H1 (cell line): Measurements from ENCODE around the gene PPARD. TPM values are rescaled to one million over a fixed set of nuclear protein-coding genes. Genes with fewer than 3 reads are reported as not detected.
A peak's percentile ranks its signal among the peaks of the same experiment; 100 is the strongest.

Experiments used
- CTCF ChIA-PET: fragments of 300-600 bp; sonication (Branson Sonifier 250); formaldehyde crosslinking; loops from one replicate; lab custom pipeline; 2021; ENCODE audit not compliant: partially characterized antibody; lab: Charles Lee
- POLR2A ChIA-PET: fragments of 300-600 bp; sonication (Branson Sonifier 250); formaldehyde crosslinking; loops from one replicate; lab custom pipeline; 2021; ENCODE audit warnings: inconsistent platforms; ENCODE audit not compliant: partially characterized antibody; lab: Charles Lee
- DNase-seq, 2 experiments: peaks; one replicate each; pipeline versions ENCODE4 v3.0.0 to v3.0.0-alpha.2; 2010 to 2022; ENCODE audit warnings: low spot score in 2 of 2, low read depth in 1 of 2, mixed read lengths in 1 of 2
- FAIRE-seq: peaks from 2 replicates; lab custom pipeline; 2011; peaks lifted over from hg19 to GRCh38; lab: Jason Lieb, UNC
- H2AFZ ChIP-seq: 2 replicates; pipeline ENCODE4 v1.8.1; 2012; ENCODE audit warnings: low read length, inconsistent platforms
- H2AK5ac ChIP-seq: 2 replicates; pipeline ENCODE4 v1.6.1; 2013; ENCODE audit warnings: low read depth, low read length
- H2BK120ac ChIP-seq: replicated peaks from 2 replicates; pipeline ENCODE3; 2013; ENCODE audit warnings: low read depth, low read length, inconsistent platforms
- H2BK12ac ChIP-seq: 2 replicates; pipeline ENCODE4 v1.6.1; 2013; ENCODE audit warnings: low read depth, low read length
- H2BK15ac ChIP-seq: 2 replicates; pipeline ENCODE4 v1.6.1; 2013; ENCODE audit warnings: low read length
- H2BK20ac ChIP-seq: 2 replicates; pipeline ENCODE4 v1.6.1; 2013; ENCODE audit warnings: low read length
- H2BK5ac ChIP-seq: 2 replicates; pipeline ENCODE4 v1.6.1; 2013; ENCODE audit warnings: low read depth, low read length
- H3K14ac ChIP-seq: 2 replicates; pipeline ENCODE4 v1.6.1; 2013; ENCODE audit warnings: inconsistent platforms; ENCODE audit not compliant: insufficient read length
- H3K18ac ChIP-seq: 2 replicates; pipeline ENCODE4 v1.6.1; 2013; ENCODE audit warnings: low read length; ENCODE audit errors: extremely low read depth
- H3K23ac ChIP-seq: 2 replicates; pipeline ENCODE4 v1.6.1; 2013; ENCODE audit warnings: inconsistent platforms; ENCODE audit not compliant: insufficient read length
- H3K23me2 ChIP-seq: 2 replicates; pipeline ENCODE4 v1.6.1; 2013; ENCODE audit warnings: low read depth, low read length
- H3K27ac ChIP-seq: 2 replicates; pipeline ENCODE4 v1.6.1; 2011; ENCODE audit warnings: low read depth, low read length, inconsistent platforms
- H3K27me3 ChIP-seq, 4 experiments: replicated peaks in 1 of 4; 1 replicate in 1 of 4; 2 replicates in 3 of 4; pipeline versions ENCODE4 v1.6.1 to v1.8.1; 2011 to 2013; ENCODE audit warnings: low read length in 3 of 4, mild to moderate bottlenecking in 3 of 4, inconsistent platforms in 2 of 4, mixed read lengths in 2 of 4, moderate library complexity in 1 of 4; ENCODE audit not compliant: control insufficient read depth in 3 of 4, insufficient read depth in 3 of 4; ENCODE audit errors: extremely low read depth in 1 of 4
- H3K36me3 ChIP-seq, 4 experiments: 2 replicates each; pipeline versions ENCODE4 v1.6.1 to v1.8.1; 2011 to 2013; ENCODE audit warnings: mild to moderate bottlenecking in 4 of 4, low read length in 3 of 4, moderate library complexity in 2 of 4, control low read depth in 1 of 4, inconsistent platforms in 1 of 4; ENCODE audit not compliant: insufficient read depth in 4 of 4, control insufficient read depth in 2 of 4
- H3K4ac ChIP-seq: replicated peaks from 2 replicates; pipeline ENCODE3; 2013; ENCODE audit warnings: low read length, low read depth, mixed read lengths, inconsistent platforms; ENCODE audit not compliant: insufficient read length
- H3K4me1 ChIP-seq, 4 experiments: replicated peaks in 1 of 4; 1 replicate in 1 of 4; 2 replicates in 3 of 4; pipeline versions ENCODE4 v1.6.1 to v1.8.1; 2011 to 2013; ENCODE audit warnings: low read length in 3 of 4, inconsistent platforms in 2 of 4, mixed read lengths in 1 of 4; ENCODE audit not compliant: insufficient read depth in 4 of 4, control insufficient read depth in 3 of 4
- H3K4me2 ChIP-seq, 2 experiments: 2 replicates each; pipeline versions ENCODE4 v1.6.1 to v1.8.1; 2011 to 2013; ENCODE audit warnings: low read depth in 2 of 2, low read length in 2 of 2, control low read depth in 1 of 2, inconsistent platforms in 1 of 2, mild to moderate bottlenecking in 1 of 2; ENCODE audit not compliant: insufficient read depth in 1 of 2
- H3K4me3 ChIP-seq, 4 experiments: fragments of 200-600, 300-600 bp in 1 of 4; sonication (generic), shearing (Covaris generic), sonication (Bioruptor Twin) in 1 of 4; 2 replicates each; pipeline versions ENCODE4 v1.5.1 to v1.8.1; 2011 to 2016; ENCODE audit warnings: low read length in 4 of 4, low read depth in 3 of 4, control low read depth in 2 of 4, inconsistent platforms in 2 of 4, mild to moderate bottlenecking in 2 of 4, mixed read lengths in 1 of 4, moderate library complexity in 1 of 4; ENCODE audit not compliant: insufficient read depth in 2 of 4; ENCODE audit errors: extremely low read depth in 1 of 4
- H3K56ac ChIP-seq: replicated peaks from 2 replicates; pipeline ENCODE3; 2013; ENCODE audit warnings: low read depth, mild to moderate bottlenecking, mixed read lengths, low read length, inconsistent platforms; ENCODE audit not compliant: insufficient read length
- H3K79me1 ChIP-seq: 2 replicates; pipeline ENCODE4 v1.6.1; 2013; ENCODE audit warnings: low read depth, low read length, control low read depth
- H3K79me2 ChIP-seq, 2 experiments: 2 replicates each; pipeline versions ENCODE4 v1.6.1 to v1.8.1; 2012 to 2013; ENCODE audit warnings: low read length in 2 of 2, mild to moderate bottlenecking in 2 of 2, inconsistent platforms in 1 of 2; ENCODE audit not compliant: insufficient read depth in 2 of 2, control insufficient read depth in 1 of 2
- H3K9ac ChIP-seq, 4 experiments: replicated peaks in 1 of 4; 1 replicate in 1 of 4; 2 replicates in 3 of 4; pipeline versions ENCODE4 v1.6.1 to v1.8.1; 2011 to 2013; ENCODE audit warnings: low read depth in 3 of 4, low read length in 3 of 4, control low read depth in 2 of 4, mild to moderate bottlenecking in 2 of 4, moderate library complexity in 2 of 4, inconsistent platforms in 1 of 4; ENCODE audit errors: extremely low read depth in 1 of 4
- H3K9me3 ChIP-seq, 2 experiments: 2 replicates each; pipeline versions ENCODE4 v1.6.1 to v1.8.1; 2012 to 2013; ENCODE audit warnings: mild to moderate bottlenecking in 2 of 2, moderate library complexity in 2 of 2, control low read depth in 1 of 2, inconsistent platforms in 1 of 2, low read depth in 1 of 2, low read length in 1 of 2, mixed read lengths in 1 of 2; ENCODE audit not compliant: insufficient read depth in 2 of 2
- H4K20me1 ChIP-seq, 2 experiments: replicated peaks in 1 of 2; 2 replicates each; pipeline versions ENCODE3 to v1.8.1; 2011 to 2013; ENCODE audit warnings: inconsistent platforms in 2 of 2, low read length in 2 of 2, mild to moderate bottlenecking in 1 of 2; ENCODE audit not compliant: insufficient read depth in 2 of 2, control insufficient read depth in 1 of 2
- H4K5ac ChIP-seq: 2 replicates; pipeline ENCODE4 v1.6.1; 2013; ENCODE audit warnings: low read length, low read depth, mixed read lengths, inconsistent platforms; ENCODE audit not compliant: insufficient read length
- H4K8ac ChIP-seq: 2 replicates; pipeline ENCODE4 v1.8.0; 2013; ENCODE audit warnings: mild to moderate bottlenecking, moderate library complexity, low read length, inconsistent platforms; ENCODE audit not compliant: insufficient read depth; ENCODE audit errors: extremely low read depth
- H4K91ac ChIP-seq: replicated peaks from 2 replicates; pipeline ENCODE3; 2013; ENCODE audit warnings: low read length, mixed read lengths, inconsistent platforms; ENCODE audit not compliant: insufficient read length
- CBX5 ChIP-seq: fragments of 300-800, 300-1000 bp; sonication (generic); IDR thresholded peaks from 2 replicates; pipeline ENCODE4 v1.7.1; 2016; ENCODE audit warnings: antibody characterized with exemption, low read length, low read depth
- CTBP2 ChIP-seq: IDR thresholded peaks from 2 replicates; pipeline ENCODE4 v1.7.0; 2011; ENCODE audit warnings: borderline replicate concordance, mild to moderate bottlenecking, moderate library complexity, mixed read lengths, low read length; ENCODE audit not compliant: insufficient read depth, insufficient read length
- KDM4A ChIP-seq: IDR thresholded peaks from one replicate; pipeline ENCODE4 v1.7.1; 2012; ENCODE audit warnings: low read depth, mild to moderate bottlenecking, moderate library complexity, low read length, inconsistent platforms; ENCODE audit not compliant: severe bottlenecking
- MAX ChIP-seq: IDR thresholded peaks from 2 replicates; pipeline ENCODE4 v1.6.1; 2012; ENCODE audit warnings: inconsistent platforms
- PHF8 ChIP-seq: fragments of 200-600 bp; sonication (generic); conservative IDR thresholded peaks from 2 replicates; pipeline ENCODE4 v1.7.1; 2012; ENCODE audit warnings: low read depth, mild to moderate bottlenecking, inconsistent platforms, low read length, moderate library complexity
- RBBP5 ChIP-seq: IDR thresholded peaks from 2 replicates; pipeline ENCODE4 v1.7.1; 2012; ENCODE audit warnings: low read depth, mild to moderate bottlenecking, inconsistent platforms, low read length, moderate library complexity, borderline replicate concordance
- SP1 ChIP-seq: IDR thresholded peaks from 2 replicates; pipeline ENCODE4 v1.6.1; 2011; ENCODE audit warnings: low read depth, low read length
- TBP ChIP-seq: IDR thresholded peaks from 2 replicates; pipeline ENCODE4 v1.6.1; 2011; ENCODE audit warnings: low read depth, low read length, improper control_type of control experiment
- WGBS, 2 experiments: shearing (Covaris generic) in 1 of 2; methylation state at CpG; one replicate each; pipeline versions ENCODE4 v1.1.6 to v1.1.7; 2013 to 2015; ENCODE audit warnings: low lambda C conversion rate in 2 of 2, mixed read lengths in 2 of 2, inconsistent platforms in 1 of 2, low coverage in 1 of 2, missing lambda C conversion rate in 1 of 2; ENCODE audit not compliant: insufficient replicate concordance in 2 of 2, insufficient coverage in 1 of 2, insufficient read length in 1 of 2; ENCODE audit errors: extremely low coverage in 1 of 2, missing lambda C conversion rate in 1 of 2; 5-methylcytosine and 5-hydroxymethylcytosine counted together
- polyA plus RNA-seq, 7 experiments: library from polyadenylated mRNA; depleted of rRNA in 3 of 7; stranded (reverse) in 5 of 7; unstranded in 2 of 7; fragments of >200 nt in 5 of 7; fragments of 200-250 nt in 2 of 7; gene quantifications; 1 replicate in 5 of 7; 2 replicates in 1 of 7; 4 replicates in 1 of 7; pipeline versions ENCODE4 v1.2.1 to v1.2.3, GENCODE V29; 2011 to 2013; ENCODE audit warnings: missing spikeins in 2 of 7, mixed read lengths in 2 of 7
- total RNA-seq: library from RNA; stranded (reverse); fragmentation: NEBNext Ultra II Directional; extraction: Animal tissue kit (Norgen Biotek cat#: 25700); gene quantifications from 2 replicates; pipeline ENCODE4 v1.2.1, GENCODE V29; 2021

PPARD gene
- total and polyA plus RNA-seq, 2 of the 8 experiments (the other 6 are each of a cell fraction or from before 2014, with no cell fraction given), result 14.6 to 14.9 TPM

- peak within 1 kb of the TSS; percentile 64 for H4K8ac ChIP-seq
- H3K9ac ChIP-seq, result peak within 1 kb of the TSS; percentile 22 to 84 (median 38); a peak in 6 of 7 replicates
- no peak within 1 kb of the TSS for H3K4ac ChIP-seq
- H3K4me2 ChIP-seq, result peak within 1 kb of the TSS; percentile 87 to 89
- no peak within 1 kb of the TSS for H2AK5ac ChIP-seq
- peaks cover 7 to 14% (median 10%) of the 10 kb centered on the region in 4 experiments; a peak in 6 of 7 replicates for H3K4me1 ChIP-seq
- H3K23ac ChIP-seq, result no peak within 1 kb of the TSS
- H4K91ac ChIP-seq, result peak within 1 kb of the TSS; percentile 35
- 0 out of 2 replicates have a peak within 1 kb of the TSS, but pooled peaks have one; percentile 18 for H2BK12ac ChIP-seq
- peaks cover 8% of the 10 kb centered on the region; the same call in 1 of the 2 replicates for H3K23me2 ChIP-seq
- FAIRE-seq (no peak), DNase-seq (peak; percentile 90 to 100)
- peak within 1 kb of the TSS; percentile 60; the same call in 1 of the 2 replicates for H3K18ac ChIP-seq
- H4K5ac ChIP-seq, result no peak within 1 kb of the TSS
- no peak within 1 kb of the TSS for H2BK120ac ChIP-seq
- peak within 1 kb of the TSS; percentile 92; the same call in 1 of the 2 replicates for H2AFZ ChIP-seq
- H3K36me3 ChIP-seq, result peaks cover 0 to 9% (median 2%) of the 10 kb centered on the region in 4 experiments; a peak in 4 of 8 replicates
- WGBS, 2 experiments, result 7% methylated on average over 32 of the region's 87 CpGs; no CpG with 5 or more reads in 1 of the 2 experiments
- H2BK5ac ChIP-seq, result no peak within 1 kb of the TSS
- H3K27ac ChIP-seq, result no peak within 1 kb of the TSS
- no peak within 1 kb of the TSS for H3K14ac ChIP-seq
- CTCF ChIA-PET, result interaction anchor here (0.7 to 11.0 kb wide), 10 partner anchors 9 to 225 kb away, joined by 3 to 161 read pairs (median 4); partner anchors contain the start of genes DEF6, PPARD and RPL10A
- H4K20me1 ChIP-seq, result peaks cover 0 to 4% of the 10 kb centered on the region in 2 experiments
- no peaks in the 10 kb centered on the region for H3K27me3 ChIP-seq
- POLR2A ChIA-PET, result interaction anchor here (0.8 to 12.4 kb wide), 8 partner anchors 8 to 120 kb away, joined by 3 to 197 read pairs (median 3); partner anchors contain the start of gene RPL10A
- H3K79me1 ChIP-seq, result no peaks in the 10 kb centered on the region; the same call in 1 of the 2 replicates
- no peak within 1 kb of the TSS for H3K56ac ChIP-seq
- H3K9me3 ChIP-seq, result no peaks in the 10 kb centered on the region; a peak in 1 of 4 replicates
- H3K79me2 ChIP-seq, result no peaks in the 10 kb centered on the region
- peak within 1 kb of the TSS; percentile 23 to 67 (median 59) for H3K4me3 ChIP-seq
- H2BK20ac ChIP-seq, result no peak within 1 kb of the TSS
- no peak within 1 kb of the TSS for H2BK15ac ChIP-seq
- TF ChIP-seq RBBP5, result peak; percentile 43; the same call in 1 of the 2 replicates
- TF ChIP-seq CTBP2, result no peak
- peak; percentile 44; the same call in 1 of the 2 replicates for TF ChIP-seq MAX
- TF ChIP-seq SP1, result peak; percentile 25; the same call in 1 of the 2 replicates
- TF ChIP-seq PHF8, result 0 out of 2 replicates have a peak, but pooled peaks have one; percentile 39
- TF ChIP-seq KDM4A, result peak; percentile 79
- peak; percentile 16; the same call in 1 of the 2 replicates for TF ChIP-seq TBP
- TF ChIP-seq CBX5, result no peak
These were observed 110.1 kb downstream of the PPARD start, which contains the start of gene FANCE for GRCh38 chr6:35452183-35453090. Gene FANCE, plus strand, starts transcription at chr6:35452338. Its CDS starts 208 bp downstream, at chr6:35452546.
